IMR-90 (cell line): Measurements from ENCODE around the gene SLC38A9. TPM values are rescaled to one million over a fixed set of nuclear protein-coding genes. Genes with fewer than 3 reads are reported as not detected.

ENCODE experiments used
- ATAC-seq: fragments of 200-7000 bp; cut with Tn5 transposase; 2 replicates; pipeline ENCODE4 v1.9.1; 2020; ENCODE audit warnings: low read depth, mild to moderate bottlenecking, moderate library complexity
- BruUV-seq: library from RNA; stranded (reverse); fragments of 400-500 nt; replicated peaks from 2 replicates; lab custom pipeline; 2021; lab: Mats Ljungman, UMichigan
- CTCF ChIA-PET: fragments of 300-600 bp; formaldehyde crosslinking; extraction: SDS; loops from one replicate; lab custom pipeline; 2021; ENCODE audit warnings: antibody characterized with exemption; lab: Yijun Ruan, JAX
- POLR2A ChIA-PET: fragments of 300-600 bp; sonication (Branson Sonifier 250); formaldehyde crosslinking; loops from one replicate; lab custom pipeline; 2022; ENCODE audit warnings: antibody characterized with exemption; ENCODE audit not compliant: unreplicated experiment; lab: Charles Lee
- DNase-seq: peaks from one replicate; pipeline ENCODE4 v3.0.0; 2013
- H2AFZ ChIP-seq: replicated peaks from 2 replicates; pipeline ENCODE3; 2013; ENCODE audit warnings: low read length, mild to moderate bottlenecking; ENCODE audit not compliant: poor library complexity
- H2AK5ac ChIP-seq: 2 replicates; pipeline ENCODE4 v1.6.1; 2013; ENCODE audit warnings: low read depth, low read length, inconsistent platforms
- H2AK9ac ChIP-seq: replicated peaks from 2 replicates; pipeline ENCODE3; 2013; ENCODE audit warnings: mild to moderate bottlenecking, low read depth, low read length, moderate library complexity; ENCODE audit not compliant: poor library complexity
- H2BK120ac ChIP-seq: 2 replicates; pipeline ENCODE4 v1.6.1; 2013; ENCODE audit warnings: low read depth, low read length, inconsistent platforms
- H2BK15ac ChIP-seq: 3 replicates; pipeline ENCODE4 v1.6.1; 2013; ENCODE audit warnings: low read depth, low read length, inconsistent platforms
- H2BK20ac ChIP-seq: 2 replicates; pipeline ENCODE4 v1.6.1; 2013; ENCODE audit warnings: low read depth, mild to moderate bottlenecking, inconsistent platforms, low read length, moderate library complexity
- H2BK5ac ChIP-seq: 2 replicates; pipeline ENCODE4 v1.6.1; 2013; ENCODE audit warnings: mild to moderate bottlenecking, low read depth, low read length, inconsistent platforms; ENCODE audit not compliant: poor library complexity, severe bottlenecking
- H3K14ac ChIP-seq: replicated peaks from 2 replicates; pipeline ENCODE4 v1.6.1; 2013; ENCODE audit warnings: low read depth, low read length, inconsistent platforms
- H3K18ac ChIP-seq: 2 replicates; pipeline ENCODE4 v1.6.1; 2013; ENCODE audit warnings: low read depth, low read length, control low read depth
- H3K23ac ChIP-seq: 2 replicates; pipeline ENCODE4 v1.6.1; 2013; ENCODE audit warnings: low read depth, low read length, inconsistent platforms
- H3K27ac ChIP-seq: 2 replicates; pipeline ENCODE4 v1.5.1; 2013; ENCODE audit warnings: mild to moderate bottlenecking, control low read depth, low read length; ENCODE audit not compliant: insufficient read depth
- H3K27me3 ChIP-seq: 2 replicates; pipeline ENCODE4 v1.6.1; 2013; ENCODE audit warnings: low read length; ENCODE audit not compliant: control insufficient read depth, insufficient read depth
- H3K36me3 ChIP-seq: 2 replicates; pipeline ENCODE4 v1.6.1; 2013; ENCODE audit warnings: low read length, mixed read lengths; ENCODE audit not compliant: control insufficient read depth, insufficient read depth
- H3K4ac ChIP-seq: 2 replicates; pipeline ENCODE4 v1.6.1; 2013; ENCODE audit warnings: low read depth, low read length, inconsistent platforms
- H3K4me1 ChIP-seq: 2 replicates; pipeline ENCODE4 v1.6.1; 2013; ENCODE audit warnings: low read length, mixed read lengths; ENCODE audit not compliant: control insufficient read depth, insufficient read depth
- H3K4me2 ChIP-seq: 2 replicates; pipeline ENCODE4 v1.6.1; 2013; ENCODE audit warnings: low read depth, mild to moderate bottlenecking, control low read depth, low read length, moderate library complexity
- H3K4me3 ChIP-seq: 2 replicates; pipeline ENCODE4 v1.5.1; 2013; ENCODE audit warnings: low read depth, mild to moderate bottlenecking, control low read depth, low read length, moderate library complexity; ENCODE audit not compliant: insufficient read depth
- H3K56ac ChIP-seq: 2 replicates; pipeline ENCODE4 v1.6.1; 2013; ENCODE audit warnings: low read length, inconsistent platforms; ENCODE audit not compliant: insufficient read depth; ENCODE audit errors: extremely low read depth
- H3K79me1 ChIP-seq, 2 experiments: 2 replicates each; pipeline ENCODE4 v1.6.1; 2013; ENCODE audit warnings: low read length in 2 of 2, inconsistent platforms in 1 of 2, low read depth in 1 of 2
- H3K9ac ChIP-seq: 2 replicates; pipeline ENCODE4 v1.6.1; 2013; ENCODE audit warnings: low read depth, low read length, control low read depth
- H3K9me1 ChIP-seq: 2 replicates; pipeline ENCODE4 v1.6.1; 2013; ENCODE audit warnings: low read length, inconsistent platforms; ENCODE audit not compliant: insufficient read depth
- H3K9me3 ChIP-seq: 2 replicates; pipeline ENCODE4 v1.6.1; 2013; ENCODE audit warnings: low read length; ENCODE audit not compliant: control insufficient read depth, insufficient read depth
- H4K20me1 ChIP-seq: 2 replicates; pipeline ENCODE4 v1.6.1; 2013; ENCODE audit warnings: low read length, inconsistent platforms; ENCODE audit not compliant: insufficient read depth
- H4K5ac ChIP-seq: 2 replicates; pipeline ENCODE4 v1.6.1; 2013; ENCODE audit warnings: mild to moderate bottlenecking, low read depth, low read length, control low read depth
- H4K8ac ChIP-seq, 2 experiments: 2 replicates each; pipeline ENCODE4 v1.6.1; 2013; ENCODE audit warnings: low read depth in 2 of 2, low read length in 2 of 2, control low read depth in 1 of 2, inconsistent platforms in 1 of 2
- H4K91ac ChIP-seq: 2 replicates; pipeline ENCODE4 v1.6.1; 2013; ENCODE audit warnings: low read depth, low read length, inconsistent platforms; ENCODE audit not compliant: insufficient read depth
- BHLHE40 ChIP-seq: fragments of 150-350 bp; IDR thresholded peaks from 2 replicates; pipeline ENCODE4 v1.6.1; 2016; ENCODE audit warnings: mild to moderate bottlenecking, low read depth, low read length
- CEBPB ChIP-seq: IDR thresholded peaks from 2 replicates; pipeline ENCODE4 v1.6.1; 2012; ENCODE audit warnings: low read depth, low read length, improper control_type of control experiment
- CHD1 ChIP-seq: IDR thresholded peaks from 2 replicates; pipeline ENCODE4 v1.6.1; 2012; ENCODE audit warnings: low read depth, low read length, improper control_type of control experiment
- CTCF ChIP-seq: conservative IDR thresholded peaks from 2 replicates; pipeline ENCODE4 v1.5.1; 2012; ENCODE audit warnings: mild to moderate bottlenecking, low read depth, low read length, improper control_type of control experiment
- ELK1 ChIP-seq: fragments of 150-350 bp; IDR thresholded peaks from 2 replicates; pipeline ENCODE4 v1.6.1; 2016; ENCODE audit warnings: low read depth, mild to moderate bottlenecking, low read length, moderate library complexity, borderline replicate concordance
- FOS ChIP-seq: fragments of 150-350 bp; IDR thresholded peaks from 2 replicates; pipeline ENCODE4 v1.6.1; 2016; ENCODE audit warnings: low read depth, low read length
- MAFK ChIP-seq: IDR thresholded peaks from 2 replicates; pipeline ENCODE4 v1.6.1; 2012; ENCODE audit warnings: low read depth, low read length, improper control_type of control experiment
- MAZ ChIP-seq: IDR thresholded peaks from 2 replicates; pipeline ENCODE4 v1.6.1; 2012; ENCODE audit warnings: low read depth, mild to moderate bottlenecking, low read length, improper control_type of control experiment, moderate library complexity, borderline replicate concordance
- MXI1 ChIP-seq: IDR thresholded peaks from 2 replicates; pipeline ENCODE4 v1.6.1; 2012; ENCODE audit warnings: low read depth, mild to moderate bottlenecking, low read length, moderate library complexity, borderline replicate concordance
- NFE2L2 ChIP-seq: fragments of 150-350 bp; IDR thresholded peaks from 2 replicates; pipeline ENCODE4 v1.6.1; 2016; ENCODE audit warnings: low read depth, mild to moderate bottlenecking, low read length
- POLR2A ChIP-seq: IDR thresholded peaks from 2 replicates; pipeline ENCODE4 v1.6.1; 2012; ENCODE audit warnings: mild to moderate bottlenecking, low read depth, low read length
- RAD21 ChIP-seq: IDR thresholded peaks from 2 replicates; pipeline ENCODE4 v1.6.1; 2012; ENCODE audit warnings: low read length, improper control_type of control experiment
- RCOR1 ChIP-seq: IDR thresholded peaks from 2 replicates; pipeline ENCODE4 v1.6.1; 2012; ENCODE audit warnings: mild to moderate bottlenecking, low read length, improper control_type of control experiment; ENCODE audit not compliant: insufficient replicate concordance
- RFX5 ChIP-seq: IDR thresholded peaks from 2 replicates; pipeline ENCODE4 v1.8.0; 2012; ENCODE audit warnings: low read depth, mild to moderate bottlenecking, low read length, moderate library complexity
- SMC3 ChIP-seq: fragments of 150-350 bp; IDR thresholded peaks from 2 replicates; pipeline ENCODE4 v1.6.1; 2016; ENCODE audit warnings: low read depth, mild to moderate bottlenecking, antibody characterized with exemption, low read length, moderate library complexity
- USF2 ChIP-seq: fragments of 150-350 bp; IDR thresholded peaks from 2 replicates; pipeline ENCODE4 v1.6.1; 2017; ENCODE audit warnings: mild to moderate bottlenecking, antibody characterized with exemption, low read length, low read depth
- WGBS, 2 experiments: methylation state at CpG; one replicate each; pipeline versions ENCODE4 v1.1.5 to v1.1.7; 2013; ENCODE audit warnings: missing lambda C conversion rate in 2 of 2; ENCODE audit not compliant: insufficient read length in 1 of 2; ENCODE audit errors: extremely low coverage in 2 of 2; 5-methylcytosine and 5-hydroxymethylcytosine counted together
- dilution Hi-C: fragments of 300-500 bp; cut with HindIII; formaldehyde crosslinking; loops from one replicate; pipeline ENCODE4 v1.14.3; 2018; ENCODE audit warnings: low sequenced_read_pairs; ENCODE audit not compliant: unreplicated experiment
- in situ Hi-C: fragments of 300-500 bp; cut with MboI; formaldehyde crosslinking; loops from 3 replicates; pipeline ENCODE4 v1.14.3; 2019; ENCODE audit warnings: low sequenced_read_pairs, inconsistent platforms, mixed read lengths
- intact Hi-C: fragments of 100-400 bp; cut with micrococcal nuclease; formaldehyde crosslinking; loops from 2 replicates; pipeline ENCODE4 v1.10.0; 2022
- polyA plus RNA-seq, 3 experiments: library from polyadenylated mRNA; depleted of rRNA; stranded (reverse); fragments of >200 nt; gene quantifications; 2 replicates each; pipeline ENCODE4 v1.2.3, GENCODE V29; 2012; ENCODE audit warnings: low replicate concordance in 1 of 3
- total RNA-seq: library from RNA; depleted of rRNA; stranded (reverse); fragments of >200 nt; gene quantifications from 2 replicates; pipeline ENCODE4 v1.2.3, GENCODE V29; 2012

Gene SLC38A9
- total and polyA plus RNA-seq, 2 of the 4 experiments (the other 2 are of a cell fraction), result 10.5 to 24.2 TPM

GRCh38 chr5:55747778-55748318 is 35.7 kb upstream of the SLC38A9 start:
- ChIA-PET POLR2A (no interaction called here), CTCF (interaction anchor here (1.2 kb wide), 1 partner anchor 110 kb away, joined by 3 read pairs; no protein-coding TSS in a partner anchor)
- H3K4me2 ChIP-seq, result no peak overlapping the region
- no peaks in the 10 kb centered on the region for H3K79me1 ChIP-seq
- H3K4ac ChIP-seq, result no peak overlapping the region
- no peak overlapping the region for H2BK5ac ChIP-seq
- no peak overlapping the region for H3K18ac ChIP-seq
- no TSS peak for BruUV-seq
- H3K36me3 ChIP-seq, result no peaks in the 10 kb centered on the region
- no peak overlapping the region for H2AK5ac ChIP-seq
- peaks cover 8% of the 10 kb centered on the region for H3K27me3 ChIP-seq
- H3K27ac ChIP-seq, result no peak overlapping the region
- no peak overlapping the region for H2AFZ ChIP-seq
- H4K8ac ChIP-seq, result no peak overlapping the region
- WGBS, 2 experiments, result no CpG with 5 or more reads among the region's 2 CpGs
- H2BK120ac ChIP-seq, result no peak overlapping the region
- H3K23ac ChIP-seq, result no peak overlapping the region
- H4K20me1 ChIP-seq, result no peaks in the 10 kb centered on the region
- H3K9me1 ChIP-seq, result no peaks in the 10 kb centered on the region
- no peak overlapping the region for H3K14ac ChIP-seq
- in situ Hi-C loops, result no loop called here
- H4K91ac ChIP-seq, result no peak overlapping the region
- no peak overlapping the region for H2BK15ac ChIP-seq
- H3K4me1 ChIP-seq, result no peaks in the 10 kb centered on the region
- H3K56ac ChIP-seq, result no peak overlapping the region
- no peak overlapping the region for H2AK9ac ChIP-seq
- dilution Hi-C loops, result no loop called here
- no peak overlapping the region for H3K9ac ChIP-seq
- intact Hi-C loops, result no loop called here
- no peaks in the 10 kb centered on the region for H3K9me3 ChIP-seq
- DNase-seq (no peak), ATAC-seq (no peak)
- H2BK20ac ChIP-seq, result no peak overlapping the region
- H3K4me3 ChIP-seq, result no peak overlapping the region
- H4K5ac ChIP-seq, result no peak overlapping the region
- TF ChIP-seq MAFK (no peak), RCOR1 (no peak), CEBPB (no peak), POLR2A (no peak), CTCF (no peak), MAZ (no peak), RFX5 (no peak), RAD21 (no peak), SMC3 (no peak), USF2 (no peak), CHD1 (no peak), MXI1 (no peak), FOS (no peak), NFE2L2 (no peak), BHLHE40 (no peak), ELK1 (no peak)
